AML-193 (cell line): ENCODE results near the gene GGT6.

Source experiments
- DNase-seq, 2 experiments: peaks; one replicate each; lab custom pipeline; 2025; lab: John Stamatoyannopoulos, UW

The GGT6 gene

GRCh38 chr17:4576161-4576558 lies 15.8 kb upstream of the GGT6 start:
- DNase-seq: no peak

GRCh38 chr17:4574448-4575045 lies 14.2 kb upstream of the GGT6 start:
- no peak for DNase-seq

GRCh38 chr17:4573669-4574068 lies 13.3 kb upstream of the GGT6 start:
- DNase-seq: no peak

- no peak for DNase-seq
Observed at GRCh38 chr17:4573115-4573514, 12.7 kb upstream of the GGT6 start.

- DNase-seq: no peak
Observed at GRCh38 chr17:4572131-4572530, 11.8 kb upstream of the GGT6 start.

GRCh38 chr17:4569591-4569990 lies 9.2 kb upstream of the GGT6 start:
- DNase-seq: no peak

GRCh38 chr17:4566785-4567184 lies 6.4 kb upstream of the GGT6 start:
- DNase-seq: peak; percentile 12

GRCh38 chr17:4565209-4566141 lies 5.1 kb upstream of the GGT6 start:
- peak; percentile 61 to 68 for DNase-seq

GRCh38 chr17:4562015-4562969 lies 1.9 kb upstream of the GGT6 start:
- no peak for DNase-seq

- no peak for DNase-seq
Observed at GRCh38 chr17:4560837-4561256, 470 bp upstream of the GGT6 start.

- no peak for DNase-seq
Observed at GRCh38 chr17:4559966-4560365, 411 bp downstream of the GGT6 start.

- no peak for DNase-seq
Observed at GRCh38 chr17:4559139-4559791, 1.1 kb downstream of the GGT6 start.

- no peak for DNase-seq
Observed at GRCh38 chr17:4558347-4558971, 1.9 kb downstream of the GGT6 start.

GRCh38 chr17:4557626-4558346 lies 2.6 kb downstream of the GGT6 start:
- DNase-seq: no peak

- DNase-seq: no peak
Observed at GRCh38 chr17:4556996-4557395, 3.4 kb downstream of the GGT6 start.

GRCh38 chr17:4555873-4556759 lies 4.3 kb downstream of the GGT6 start:
- no peak for DNase-seq

- peak; percentile 70 to 75 for DNase-seq
Observed at GRCh38 chr17:4554997-4555799, 5.2 kb downstream of the GGT6 start, which contains the start of gene MYBBP1A. Gene MYBBP1A, minus strand, starts transcription at chr17:4555384. Its CDS starts 60 bp downstream, at chr17:4555324.

- DNase-seq: no peak
Observed at GRCh38 chr17:4554441-4554996, 5.9 kb downstream of the GGT6 start.
